ENCODE data around the gene PITX2.

DNA sequence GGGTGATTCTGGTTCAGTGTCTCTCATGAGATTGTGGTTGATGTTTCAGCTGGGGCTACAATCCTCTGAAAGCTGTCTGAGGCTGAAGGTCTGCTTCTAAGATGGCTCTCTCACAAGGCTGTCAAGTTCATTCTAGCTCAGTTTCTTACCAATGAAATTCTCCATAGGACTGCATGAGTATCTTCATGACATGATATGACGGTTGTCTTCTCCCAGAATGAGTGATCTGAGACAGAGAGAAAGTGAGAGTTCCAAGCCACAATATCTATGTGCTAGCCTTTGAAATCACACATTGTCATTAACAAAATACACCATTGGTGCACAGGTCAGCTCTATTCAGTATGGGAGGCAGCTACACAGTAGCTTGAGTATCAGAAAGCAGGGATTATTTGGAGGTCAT lies 27.3 kb downstream of the PITX2 start:
- TF ChIP-seq, protein P1, sequence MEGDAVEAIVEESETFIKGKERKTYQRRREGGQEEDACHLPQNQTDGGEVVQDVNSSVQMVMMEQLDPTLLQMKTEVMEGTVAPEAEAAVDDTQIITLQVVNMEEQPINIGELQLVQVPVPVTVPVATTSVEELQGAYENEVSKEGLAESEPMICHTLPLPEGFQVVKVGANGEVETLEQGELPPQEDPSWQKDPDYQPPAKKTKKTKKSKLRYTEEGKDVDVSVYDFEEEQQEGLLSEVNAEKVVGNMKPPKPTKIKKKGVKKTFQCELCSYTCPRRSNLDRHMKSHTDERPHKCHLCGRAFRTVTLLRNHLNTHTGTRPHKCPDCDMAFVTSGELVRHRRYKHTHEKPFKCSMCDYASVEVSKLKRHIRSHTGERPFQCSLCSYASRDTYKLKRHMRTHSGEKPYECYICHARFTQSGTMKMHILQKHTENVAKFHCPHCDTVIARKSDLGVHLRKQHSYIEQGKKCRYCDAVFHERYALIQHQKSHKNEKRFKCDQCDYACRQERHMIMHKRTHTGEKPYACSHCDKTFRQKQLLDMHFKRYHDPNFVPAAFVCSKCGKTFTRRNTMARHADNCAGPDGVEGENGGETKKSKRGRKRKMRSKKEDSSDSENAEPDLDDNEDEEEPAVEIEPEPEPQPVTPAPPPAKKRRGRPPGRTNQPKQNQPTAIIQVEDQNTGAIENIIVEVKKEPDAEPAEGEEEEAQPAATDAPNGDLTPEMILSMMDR (IDR thresholded peaks at IDR 0.05; ENCODE audit: low read length): no peak
- no peak for TF ChIP-seq EZH2 (IDR thresholded peaks at IDR 0.05; ENCODE audit: borderline replicate concordance, low read length)

Measured in OCI-LY1 (cell line).